GM06990 (cell line): ENCODE results near the gene AFP.
A peak's percentile ranks its signal among the peaks of the same experiment; 100 is the strongest.

Experiments used
- DNase-seq: peaks from one replicate; pipeline ENCODE4 v3.0.0-alpha.2; 2011; ENCODE audit not compliant: insufficient read length; ENCODE audit errors: extremely low read depth
- H3K27me3 ChIP-seq: replicated peaks from 2 replicates; pipeline ENCODE4 v1.6.0; 2011; ENCODE audit warnings: low read length; ENCODE audit not compliant: control insufficient read depth, insufficient read depth
- H3K36me3 ChIP-seq: 2 replicates; pipeline ENCODE4 v1.5.1; 2011; ENCODE audit warnings: low read length; ENCODE audit not compliant: control insufficient read depth, insufficient read depth
- H3K4me3 ChIP-seq: replicated peaks from 2 replicates; pipeline ENCODE4 v1.5.1; 2011; ENCODE audit warnings: low read depth, mild to moderate bottlenecking, control low read depth, low read length
- TF ChIP-seq, protein P1 (sequence below): IDR thresholded peaks from 2 replicates; pipeline ENCODE4 v1.5.1; 2011; ENCODE audit warnings: low read length, control low read depth, mild to moderate bottlenecking, inconsistent platforms; ENCODE audit not compliant: insufficient read depth, poor library complexity, severe bottlenecking

Gene AFP

GRCh38 chr4:73446336-73446938 lies 10.4 kb downstream of the AFP start:
- TF ChIP-seq, protein P1, sequence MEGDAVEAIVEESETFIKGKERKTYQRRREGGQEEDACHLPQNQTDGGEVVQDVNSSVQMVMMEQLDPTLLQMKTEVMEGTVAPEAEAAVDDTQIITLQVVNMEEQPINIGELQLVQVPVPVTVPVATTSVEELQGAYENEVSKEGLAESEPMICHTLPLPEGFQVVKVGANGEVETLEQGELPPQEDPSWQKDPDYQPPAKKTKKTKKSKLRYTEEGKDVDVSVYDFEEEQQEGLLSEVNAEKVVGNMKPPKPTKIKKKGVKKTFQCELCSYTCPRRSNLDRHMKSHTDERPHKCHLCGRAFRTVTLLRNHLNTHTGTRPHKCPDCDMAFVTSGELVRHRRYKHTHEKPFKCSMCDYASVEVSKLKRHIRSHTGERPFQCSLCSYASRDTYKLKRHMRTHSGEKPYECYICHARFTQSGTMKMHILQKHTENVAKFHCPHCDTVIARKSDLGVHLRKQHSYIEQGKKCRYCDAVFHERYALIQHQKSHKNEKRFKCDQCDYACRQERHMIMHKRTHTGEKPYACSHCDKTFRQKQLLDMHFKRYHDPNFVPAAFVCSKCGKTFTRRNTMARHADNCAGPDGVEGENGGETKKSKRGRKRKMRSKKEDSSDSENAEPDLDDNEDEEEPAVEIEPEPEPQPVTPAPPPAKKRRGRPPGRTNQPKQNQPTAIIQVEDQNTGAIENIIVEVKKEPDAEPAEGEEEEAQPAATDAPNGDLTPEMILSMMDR: peak; percentile 73
- Histone ChIP-seq H3K27me3 (no peaks in the 10 kb centered on the region), H3K36me3 (no peaks in the 10 kb centered on the region), H3K4me3 (no peak overlapping the region)
- no peak for DNase-seq

DNA sequence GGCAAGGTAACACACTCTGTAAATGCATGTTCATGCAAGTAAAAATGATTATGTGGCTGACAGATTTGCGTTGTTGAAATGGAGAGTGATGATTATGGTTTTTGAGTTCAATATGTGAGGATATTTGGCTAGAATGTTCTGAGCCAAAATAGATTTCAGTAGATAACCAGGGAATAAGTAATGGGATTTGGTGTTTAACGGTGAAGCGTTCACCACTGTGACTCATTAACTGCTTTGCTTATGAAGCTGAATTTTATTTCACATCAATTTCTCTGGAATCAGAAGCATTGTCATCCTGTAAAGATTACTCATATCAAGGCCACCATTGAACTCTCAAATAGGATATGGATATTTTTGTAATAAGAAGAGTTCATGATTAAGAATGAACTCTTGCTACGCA lies 11.7 kb downstream of the AFP start:
- Histone ChIP-seq H3K36me3 (no peaks in the 10 kb centered on the region), H3K4me3 (no peak overlapping the region), H3K27me3 (no peaks in the 10 kb centered on the region; the same call in 1 of the 2 replicates)
- TF ChIP-seq, protein P1: no peak
- no peak for DNase-seq

DNA sequence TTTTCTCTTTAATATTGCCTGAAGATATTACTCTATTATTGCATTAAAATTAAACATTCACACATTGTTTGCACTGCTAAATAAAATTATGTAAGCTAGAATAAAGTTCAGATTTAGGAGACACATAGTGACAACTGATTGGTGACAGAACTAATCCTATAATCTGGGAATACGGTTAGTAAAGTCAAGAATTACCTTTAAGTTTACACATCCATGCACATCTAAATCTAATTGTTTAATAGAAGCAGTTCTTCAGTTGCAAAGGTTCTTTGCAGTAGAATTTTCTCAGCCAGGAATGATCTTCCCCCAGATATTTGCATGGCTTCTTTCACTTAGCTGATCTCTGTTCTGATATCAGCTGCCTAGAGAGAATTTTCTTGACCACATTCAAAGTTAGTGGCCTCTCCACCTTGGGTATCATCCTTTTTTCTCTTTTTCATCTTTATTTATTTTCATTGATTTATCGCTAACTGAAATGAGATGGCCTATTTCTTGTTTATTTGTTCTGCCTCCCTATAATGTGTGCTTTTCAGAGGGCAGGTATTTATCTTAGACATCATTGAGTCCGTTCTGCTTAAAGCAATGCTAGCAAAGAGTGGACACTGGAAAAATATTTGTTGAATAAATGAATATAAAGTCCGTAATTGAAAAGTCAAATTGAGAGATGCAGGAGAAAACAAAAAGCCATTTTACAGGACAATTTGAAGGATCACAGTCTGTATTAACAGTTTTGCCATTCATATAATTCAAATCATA lies 12.6 kb downstream of the AFP start:
- DNase-seq: no peak
- Histone ChIP-seq H3K27me3 (no peaks in the 10 kb centered on the region; the same call in 1 of the 2 replicates), H3K36me3 (no peaks in the 10 kb centered on the region), H3K4me3 (no peak overlapping the region)
- TF ChIP-seq, protein P1: no peak

DNA sequence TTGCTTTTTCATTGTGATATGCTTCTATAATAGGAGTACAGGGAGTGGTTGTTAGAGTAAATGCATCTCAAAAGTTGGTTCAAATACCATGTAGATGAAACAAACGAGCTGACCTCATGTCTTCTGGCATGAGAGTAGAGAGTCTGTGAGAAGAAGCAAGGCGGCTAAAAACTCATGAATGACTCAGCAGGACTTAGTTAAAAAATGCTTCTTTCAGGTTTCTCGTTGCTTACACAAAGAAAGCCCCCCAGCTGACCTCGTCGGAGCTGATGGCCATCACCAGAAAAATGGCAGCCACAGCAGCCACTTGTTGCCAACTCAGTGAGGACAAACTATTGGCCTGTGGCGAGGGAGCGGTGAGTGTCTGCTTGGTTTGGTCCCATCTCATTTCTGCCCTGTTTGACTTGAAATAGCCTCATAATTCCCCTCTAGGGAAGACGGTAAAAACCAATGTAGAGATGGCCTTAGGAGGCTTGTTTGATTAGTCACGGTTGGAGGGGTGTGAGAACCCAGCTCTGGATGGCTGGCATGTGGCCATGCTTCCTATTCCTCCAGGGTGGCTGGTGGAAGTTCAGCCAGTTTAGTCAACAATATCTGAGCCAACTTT lies 14.5 kb downstream of the AFP start:
- no peak for DNase-seq
- Histone ChIP-seq H3K4me3 (no peak overlapping the region), H3K27me3 (no peaks in the 10 kb centered on the region; the same call in 1 of the 2 replicates), H3K36me3 (no peaks in the 10 kb centered on the region)
- TF ChIP-seq, protein P1: no peak

GRCh38 chr4:73451404-73451803 lies 15.4 kb downstream of the AFP start:
- TF ChIP-seq, protein P1: no peak
- no peak for DNase-seq
- no peaks in the 10 kb centered on the region for H3K36me3 ChIP-seq
- no peaks in the 10 kb centered on the region; the same call in none of the 2 replicates for H3K27me3 ChIP-seq
- no peak overlapping the region for H3K4me3 ChIP-seq
